Measurements from ENCODE around the gene HS3ST1.

Gene HS3ST1

GRCh38 chr4:11368701-11369115 lies 60.0 kb downstream of the HS3ST1 start:
- no peaks in the 10 kb centered on the region for H3K27me3 Mint-ChIP-seq (ENCODE audit: low read depth, poor library complexity)
- H3K4me3 Mint-ChIP-seq: no peak overlapping the region
- no peak for TF ChIP-seq CTCF (IDR thresholded peaks at IDR 0.05)
- no peaks in the 10 kb centered on the region for H3K36me3 Mint-ChIP-seq (ENCODE audit: low read depth)
- no peak overlapping the region for H3K27ac Mint-ChIP-seq
- H3K4me1 Mint-ChIP-seq: no peaks in the 10 kb centered on the region
- peaks cover 9% of the 10 kb centered on the region for H3K9me3 Mint-ChIP-seq
- DNase-seq: no peak

- TF ChIP-seq CTCF (IDR thresholded peaks at IDR 0.05): no peak
Observed at GRCh38 chr4:11367371-11367770, 61.3 kb downstream of the HS3ST1 start.

GRCh38 chr4:11366859-11367258 lies 61.8 kb downstream of the HS3ST1 start:
- Mint-ChIP-seq H3K27ac (no peak overlapping the region), H3K27me3 (ENCODE audit: low read depth, poor library complexity) (peaks cover 2% of the 10 kb centered on the region), H3K4me3 (no peak overlapping the region), H3K4me1 (no peaks in the 10 kb centered on the region), H3K36me3 (ENCODE audit: low read depth) (no peaks in the 10 kb centered on the region), H3K9me3 (peaks cover 9% of the 10 kb centered on the region)
- TF ChIP-seq CTCF (IDR thresholded peaks at IDR 0.05): no peak
- DNase-seq: no peak

More at GRCh38 chr4:11367371-11367770, 61.3 kb downstream of the HS3ST1 start:
- no peak overlapping the region for H3K27ac Mint-ChIP-seq
- no peaks in the 10 kb centered on the region for H3K36me3 Mint-ChIP-seq (ENCODE audit: low read depth)
- H3K4me1 Mint-ChIP-seq: no peaks in the 10 kb centered on the region
- H3K4me3 Mint-ChIP-seq: no peak overlapping the region
- DNase-seq: no peak
- peaks cover 9% of the 10 kb centered on the region for H3K9me3 Mint-ChIP-seq
- peaks cover 2% of the 10 kb centered on the region for H3K27me3 Mint-ChIP-seq (ENCODE audit: low read depth, poor library complexity)

GRCh38 chr4:11365039-11365438 lies 63.7 kb downstream of the HS3ST1 start:
- peaks cover 7% of the 10 kb centered on the region for H3K4me1 Mint-ChIP-seq
- H3K9me3 Mint-ChIP-seq: peaks cover 4% of the 10 kb centered on the region
- peaks cover 2% of the 10 kb centered on the region for H3K27me3 Mint-ChIP-seq (ENCODE audit: low read depth, poor library complexity)
- TF ChIP-seq CTCF (IDR thresholded peaks at IDR 0.05): no peak
- H3K36me3 Mint-ChIP-seq (ENCODE audit: low read depth): no peaks in the 10 kb centered on the region
- no peak overlapping the region for H3K27ac Mint-ChIP-seq
- no peak overlapping the region for H3K4me3 Mint-ChIP-seq
- DNase-seq: no peak

GRCh38 chr4:11359591-11359990 lies 69.1 kb downstream of the HS3ST1 start:
- DNase-seq: no peak
- Mint-ChIP-seq H3K27me3 (ENCODE audit: low read depth, poor library complexity) (peaks cover 2% of the 10 kb centered on the region), H3K4me1 (peaks cover 7% of the 10 kb centered on the region), H3K27ac (no peak overlapping the region), H3K9me3 (peaks cover 11% of the 10 kb centered on the region), H3K36me3 (ENCODE audit: low read depth) (no peaks in the 10 kb centered on the region), H3K4me3 (no peak overlapping the region)
- TF ChIP-seq CTCF (IDR thresholded peaks at IDR 0.05): no peak

GRCh38 chr4:11355226-11355625 lies 73.5 kb downstream of the HS3ST1 start:
- H3K27ac Mint-ChIP-seq: no peak overlapping the region
- H3K4me1 Mint-ChIP-seq: no peaks in the 10 kb centered on the region
- H3K4me3 Mint-ChIP-seq: no peak overlapping the region
- TF ChIP-seq CTCF (IDR thresholded peaks at IDR 0.05): no peak
- DNase-seq: no peak
- no peaks in the 10 kb centered on the region for H3K36me3 Mint-ChIP-seq (ENCODE audit: low read depth)
- H3K27me3 Mint-ChIP-seq (ENCODE audit: low read depth, poor library complexity): no peaks in the 10 kb centered on the region
- peaks cover 15% of the 10 kb centered on the region for H3K9me3 Mint-ChIP-seq

Measured in nephron progenitor cell (in vitro differentiated cells).